Endothelial cell of umbilical vein (primary cell): ENCODE measurements around the gene OPA1. TPM values are rescaled to one million over a fixed set of nuclear protein-coding genes. Genes with fewer than 3 reads are reported as not detected.

Experiments
- BruUV-seq: library from RNA; stranded (reverse); fragments of 400-500 nt; replicated peaks from 2 replicates; lab custom pipeline; 2021; lab: Mats Ljungman, UMichigan
- CTCF ChIA-PET: fragments of 300-600, 350-600 bp; sonication (Branson Sonifier 250); formaldehyde crosslinking; loops from one replicate; lab custom pipeline; 2021; ENCODE audit warnings: antibody characterized with exemption, inconsistent platforms; lab: Charles Lee
- POLR2A ChIA-PET: fragments of 300-600, 350-600 bp; sonication (Branson Sonifier 250); formaldehyde crosslinking; loops from one replicate; lab custom pipeline; 2021; ENCODE audit warnings: antibody characterized with exemption, inconsistent platforms; lab: Charles Lee
- DNase-seq: peaks from one replicate; pipeline ENCODE4 v3.0.0-alpha.2; 2011; ENCODE audit warnings: low read depth, low spot score
- FAIRE-seq: peaks from 2 replicates; lab custom pipeline; 2011; peaks lifted over from hg19 to GRCh38; lab: Jason Lieb, UNC
- H2AFZ ChIP-seq: 2 replicates; pipeline ENCODE4 v1.6.0; 2012; ENCODE audit warnings: low read depth, low read length, control low read depth, inconsistent platforms
- H3K27ac ChIP-seq: 2 replicates; pipeline ENCODE4 v1.5.1; 2011; ENCODE audit warnings: low read depth, mild to moderate bottlenecking, control low read depth, low read length, moderate library complexity; ENCODE audit not compliant: insufficient read depth
- H3K27me3 ChIP-seq, 2 experiments: 2 replicates each; pipeline versions ENCODE4 v1.6.0 to v1.6.1; 2011; ENCODE audit warnings: low read length in 2 of 2, mixed read lengths in 1 of 2; ENCODE audit not compliant: control insufficient read depth in 2 of 2, insufficient read depth in 2 of 2
- H3K36me3 ChIP-seq, 2 experiments: 2 replicates in 1 of 2; 3 replicates in 1 of 2; pipeline ENCODE4 v1.5.1; 2011; ENCODE audit warnings: low read length in 2 of 2, mild to moderate bottlenecking in 1 of 2, moderate library complexity in 1 of 2; ENCODE audit not compliant: control insufficient read depth in 2 of 2, insufficient read depth in 2 of 2; ENCODE audit errors: extremely low read depth in 1 of 2
- H3K4me1 ChIP-seq: 3 replicates; pipeline ENCODE4 v1.5.1; 2011; ENCODE audit warnings: mild to moderate bottlenecking, low read length; ENCODE audit not compliant: control insufficient read depth, insufficient read depth; ENCODE audit errors: extremely low read depth
- H3K4me2 ChIP-seq: 2 replicates; pipeline ENCODE4 v1.6.1; 2011; ENCODE audit warnings: low read length, control low read depth, mixed read lengths; ENCODE audit not compliant: insufficient read depth
- H3K4me3 ChIP-seq, 3 experiments: fragments of 200-600 bp in 1 of 3; sonication (generic), shearing (Covaris generic) in 1 of 3; replicated peaks in 1 of 3; 2 replicates each; pipeline ENCODE4 v1.5.1; 2011 to 2016; ENCODE audit warnings: control low read depth in 3 of 3, low read length in 3 of 3, mild to moderate bottlenecking in 2 of 3, inconsistent platforms in 1 of 3, low read depth in 1 of 3, moderate library complexity in 1 of 3; ENCODE audit not compliant: insufficient read depth in 1 of 3
- H3K79me2 ChIP-seq: 2 replicates; pipeline ENCODE4 v1.6.0; 2012; ENCODE audit warnings: low read length, inconsistent platforms; ENCODE audit not compliant: control insufficient read depth, insufficient read depth
- H3K9ac ChIP-seq: replicated peaks from 2 replicates; pipeline ENCODE3; 2011; ENCODE audit warnings: low read length, control low read depth; ENCODE audit not compliant: insufficient read depth; ENCODE audit errors: extremely low read depth
- H3K9me1 ChIP-seq: replicated peaks from 3 replicates; pipeline ENCODE4 v1.6.0; 2011; ENCODE audit warnings: mild to moderate bottlenecking, low read length; ENCODE audit not compliant: control insufficient read depth, insufficient read depth; ENCODE audit errors: extremely low read depth
- H3K9me3 ChIP-seq: replicated peaks from 2 replicates; pipeline ENCODE4 v1.5.1; 2012; ENCODE audit warnings: low read length, inconsistent platforms; ENCODE audit not compliant: control insufficient read depth, insufficient read depth
- H4K20me1 ChIP-seq: replicated peaks from 2 replicates; pipeline ENCODE3; 2011; ENCODE audit warnings: mild to moderate bottlenecking, low read length; ENCODE audit not compliant: control insufficient read depth, insufficient read depth; ENCODE audit errors: extremely low read depth
- EZH2 ChIP-seq: IDR thresholded peaks from 2 replicates; pipeline ENCODE4 v1.6.1; 2012; ENCODE audit warnings: borderline replicate concordance, low read depth, mild to moderate bottlenecking, moderate library complexity, low read length, inconsistent platforms; ENCODE audit not compliant: severe bottlenecking
- FOS ChIP-seq: IDR thresholded peaks from 2 replicates; pipeline ENCODE4 v1.6.1; 2011; ENCODE audit warnings: mild to moderate bottlenecking, low read length, moderate library complexity, borderline replicate concordance; ENCODE audit not compliant: insufficient read depth
- GATA2 ChIP-seq: IDR thresholded peaks from 2 replicates; pipeline ENCODE4 v1.7.0; 2011; ENCODE audit warnings: low read depth, mild to moderate bottlenecking, moderate library complexity, mixed read lengths, low read length; ENCODE audit not compliant: insufficient read length, insufficient read depth
- JUN ChIP-seq: IDR thresholded peaks from 2 replicates; pipeline ENCODE4 v1.6.1; 2011; ENCODE audit warnings: borderline replicate concordance, low read depth; ENCODE audit not compliant: insufficient read length, insufficient read depth
- MYC ChIP-seq: IDR thresholded peaks from one replicate; pipeline ENCODE4 v1.6.1; 2011; ENCODE audit warnings: mild to moderate bottlenecking, low read depth, low read length
- POLR2A ChIP-seq: IDR thresholded peaks from 2 replicates; pipeline ENCODE4 v1.6.1; 2012; ENCODE audit warnings: low read depth, mild to moderate bottlenecking, control low read depth, low read length
- POLR2AphosphoS5 ChIP-seq: IDR thresholded peaks from 2 replicates; pipeline ENCODE4 v1.6.1; 2012; ENCODE audit warnings: low read depth, mild to moderate bottlenecking, control low read depth, low read length, moderate library complexity; ENCODE audit not compliant: insufficient read depth
- dilution Hi-C: fragments of 300-500 bp; cut with MboI; formaldehyde crosslinking; loops from one replicate; pipeline ENCODE4 v1.15.0; 2019; ENCODE audit warnings: low sequenced_read_pairs; ENCODE audit not compliant: extremely low pct_ligation_motif_present
- intact Hi-C: fragments of 100-400 bp; cut with micrococcal nuclease; formaldehyde crosslinking; loops from one replicate; pipeline ENCODE4 v1.10.0; 2022
- polyA plus RNA-seq, 4 experiments: library from polyadenylated mRNA; depleted of rRNA in 3 of 4; stranded (reverse) in 3 of 4; unstranded in 1 of 4; fragments of >200 nt; gene quantifications; 2 replicates each; pipeline versions ENCODE4 v1.2.1 to v1.2.3, GENCODE V29; 2011 to 2012; ENCODE audit warnings: missing spikeins in 1 of 4
- total RNA-seq: library from RNA; stranded (reverse); gene quantifications from 2 replicates; pipeline ENCODE4 v1.2.3, GENCODE V29; 2021
- TF ChIP-seq, protein P1 (sequence below), 2 donors: IDR thresholded peaks; 1 replicate in 1 of 2; 2 replicates in 1 of 2; pipeline ENCODE4 v1.5.1; 2011; ENCODE audit warnings: low read length in 2 of 2, mild to moderate bottlenecking in 2 of 2, moderate library complexity in 2 of 2, control low read depth in 1 of 2, inconsistent platforms in 1 of 2, low read depth in 1 of 2; ENCODE audit not compliant: insufficient read depth in 1 of 2; ENCODE audit errors: extremely low read depth in 1 of 2
- TF ChIP-seq, protein P2 (sequence below): IDR thresholded peaks from 2 replicates; pipeline ENCODE4 v1.6.1; 2011; ENCODE audit not compliant: insufficient read depth, insufficient read length

Gene OPA1
- total and polyA plus RNA-seq, 2 donors (not counting 3 experiments of a cell fraction or from before 2014, with no cell fraction given): 10.0 to 62.0 TPM

- no peak for TF ChIP-seq JUN
- TF ChIP-seq POLR2A: no peak
- no peak for TF ChIP-seq GATA2
- TF ChIP-seq MYC: no peak
- H3K79me2 ChIP-seq: no peaks in the 10 kb centered on the region
- H3K4me2 ChIP-seq: no peak overlapping the region
- no peak overlapping the region for H3K27ac ChIP-seq
- no peak overlapping the region for H3K9ac ChIP-seq
- no peaks in the 10 kb centered on the region for H3K9me3 ChIP-seq
- no peak overlapping the region for H2AFZ ChIP-seq
- H3K4me3 ChIP-seq: no peak overlapping the region
- H3K36me3 ChIP-seq: no peaks in the 10 kb centered on the region
- FAIRE-seq: no peak
- no TSS peak for BruUV-seq
- ChIA-PET CTCF (interaction anchor here (0.7 to 1.9 kb wide), 2 partner anchors 12 to 748 kb away, joined by 3 to 6 read pairs; no protein-coding TSS in a partner anchor), POLR2A (no interaction called here)
- DNase-seq: no peak
- intact Hi-C loops: no loop called here
- no peaks in the 10 kb centered on the region for H4K20me1 ChIP-seq
- no peaks in the 10 kb centered on the region for H3K4me1 ChIP-seq
- peaks cover 2% of the 10 kb centered on the region in 2 experiments for H3K27me3 ChIP-seq
- H3K9me1 ChIP-seq: no peaks in the 10 kb centered on the region
- dilution Hi-C loops: no loop called here
Observed at GRCh38 chr3:193560870-193561269, 32.1 kb upstream of the OPA1 start.

DNA sequence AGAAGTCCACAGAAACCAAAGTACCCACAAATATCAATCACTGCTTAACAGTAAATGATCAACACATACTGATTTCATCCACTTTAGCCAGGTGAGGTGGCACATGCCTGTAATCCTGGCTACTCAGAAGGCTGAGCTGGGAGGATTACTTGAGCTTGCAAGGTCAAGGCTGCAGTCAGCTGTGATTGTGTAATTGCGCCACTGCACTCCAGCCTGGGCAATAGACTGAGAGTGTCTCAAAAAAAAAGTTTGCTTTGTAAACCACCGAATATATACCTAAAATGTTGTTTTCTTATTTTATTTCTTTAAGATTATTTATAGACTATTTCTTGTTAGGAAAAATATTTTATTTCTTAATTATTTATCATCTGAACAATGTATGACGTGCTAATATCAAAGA is 29.6 kb upstream of the OPA1 start:
- FAIRE-seq: no peak
- Histone ChIP-seq H4K20me1 (no peaks in the 10 kb centered on the region), H3K9me1 (no peaks in the 10 kb centered on the region), H3K27me3 (no peaks in the 10 kb centered on the region), H3K36me3 (no peaks in the 10 kb centered on the region), H3K27ac (no peak overlapping the region), H3K79me2 (no peaks in the 10 kb centered on the region), H3K4me3 (no peak overlapping the region), H2AFZ (no peak overlapping the region), H3K9ac (no peak overlapping the region), H3K9me3 (no peaks in the 10 kb centered on the region), H3K4me2 (no peak overlapping the region), H3K4me1 (no peaks in the 10 kb centered on the region)
- intact Hi-C loops (no loop called here), dilution Hi-C loops (no loop called here)
- TF ChIP-seq JUN (no peak), POLR2AphosphoS5 (no peak), FOS (no peak), EZH2 (no peak), POLR2A (no peak), GATA2 (no peak), MYC (no peak)
- TF ChIP-seq, protein P1, sequence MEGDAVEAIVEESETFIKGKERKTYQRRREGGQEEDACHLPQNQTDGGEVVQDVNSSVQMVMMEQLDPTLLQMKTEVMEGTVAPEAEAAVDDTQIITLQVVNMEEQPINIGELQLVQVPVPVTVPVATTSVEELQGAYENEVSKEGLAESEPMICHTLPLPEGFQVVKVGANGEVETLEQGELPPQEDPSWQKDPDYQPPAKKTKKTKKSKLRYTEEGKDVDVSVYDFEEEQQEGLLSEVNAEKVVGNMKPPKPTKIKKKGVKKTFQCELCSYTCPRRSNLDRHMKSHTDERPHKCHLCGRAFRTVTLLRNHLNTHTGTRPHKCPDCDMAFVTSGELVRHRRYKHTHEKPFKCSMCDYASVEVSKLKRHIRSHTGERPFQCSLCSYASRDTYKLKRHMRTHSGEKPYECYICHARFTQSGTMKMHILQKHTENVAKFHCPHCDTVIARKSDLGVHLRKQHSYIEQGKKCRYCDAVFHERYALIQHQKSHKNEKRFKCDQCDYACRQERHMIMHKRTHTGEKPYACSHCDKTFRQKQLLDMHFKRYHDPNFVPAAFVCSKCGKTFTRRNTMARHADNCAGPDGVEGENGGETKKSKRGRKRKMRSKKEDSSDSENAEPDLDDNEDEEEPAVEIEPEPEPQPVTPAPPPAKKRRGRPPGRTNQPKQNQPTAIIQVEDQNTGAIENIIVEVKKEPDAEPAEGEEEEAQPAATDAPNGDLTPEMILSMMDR (IDR thresholded peaks at IDR 0.05; ENCODE audit: extremely low read depth in 1 of 2, insufficient read depth in 1 of 2, low read depth in 1 of 2, low read length in 2 of 2): no peak
- TF ChIP-seq, protein P2, sequence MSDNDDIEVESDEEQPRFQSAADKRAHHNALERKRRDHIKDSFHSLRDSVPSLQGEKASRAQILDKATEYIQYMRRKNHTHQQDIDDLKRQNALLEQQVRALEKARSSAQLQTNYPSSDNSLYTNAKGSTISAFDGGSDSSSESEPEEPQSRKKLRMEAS: no peak
- ChIA-PET CTCF (interaction anchor here (1.8 to 3.1 kb wide), 2 partner anchors 372 to 751 kb away, joined by 9 to 24 read pairs; no protein-coding TSS in a partner anchor), POLR2A (no interaction called here)
- BruUV-seq: no TSS peak
- DNase-seq: no peak
